ENCODE data around the gene C12orf42. TPM values are rescaled to one million over a fixed set of nuclear protein-coding genes. Genes with fewer than 3 reads are reported as not detected.
A peak's percentile ranks its signal among the peaks of the same experiment; 100 is the strongest.

Gene C12orf42
- total RNA-seq, 1 experiment from 2014 or later: not detected

DNA sequence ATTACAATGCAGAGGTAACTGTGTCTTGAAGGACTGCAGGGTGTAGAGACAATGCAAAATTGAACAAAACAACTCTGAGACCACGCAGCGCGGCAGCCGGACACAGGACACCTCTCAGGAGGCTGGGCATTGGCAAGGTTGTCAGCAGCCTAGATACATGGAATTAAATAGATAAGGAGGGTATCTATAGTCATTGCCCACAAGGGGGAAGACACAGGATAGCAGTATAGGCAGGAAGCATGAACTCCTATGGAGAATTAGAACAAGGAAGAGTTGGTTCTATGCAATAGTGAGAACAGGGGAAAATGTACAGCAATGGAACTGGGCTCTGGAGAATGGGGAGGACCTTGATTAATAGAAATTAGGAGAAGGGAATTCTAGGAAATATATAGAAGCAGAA lies 164.1 kb downstream of the C12orf42 start:
- Histone ChIP-seq H2BK5ac (ENCODE audit: insufficient read length, low read length) (no peak overlapping the region), H3K79me1 (ENCODE audit: insufficient read depth, low read depth, low read length, poor library complexity, severe bottlenecking) (no peaks in the 10 kb centered on the region), H3K27me3 (ENCODE audit: insufficient read depth, low read length) (no peaks in the 10 kb centered on the region), H2BK20ac (ENCODE audit: low read depth, low read length, poor library complexity, severe bottlenecking) (no peak overlapping the region), H3K23ac (ENCODE audit: insufficient read length, low read depth, low read length) (no peak overlapping the region), H3K79me2 (ENCODE audit: insufficient read depth, low read length) (no peaks in the 10 kb centered on the region), H2BK15ac (ENCODE audit: low read depth, low read length) (no peak overlapping the region), H2BK12ac (ENCODE audit: insufficient read length, low read depth, low read length) (no peak overlapping the region), H3K14ac (ENCODE audit: insufficient read depth, low read length) (no peak overlapping the region), H4K5ac (ENCODE audit: insufficient read length, low read depth, low read length) (no peak overlapping the region), H2AFZ (ENCODE audit: low read length) (no peak overlapping the region), H3K56ac (ENCODE audit: insufficient read length, low read depth, low read length) (no peak overlapping the region), H2AK5ac (ENCODE audit: insufficient read length, low read length) (no peak overlapping the region), H3K23me2 (ENCODE audit: insufficient read length, low read depth, low read length, poor library complexity, severe bottlenecking) (no peaks in the 10 kb centered on the region), H3K4me1 (ENCODE audit: insufficient read depth, low read length) (no peaks in the 10 kb centered on the region), H3K9me3 (ENCODE audit: control insufficient read depth, low read depth, low read length) (no peaks in the 10 kb centered on the region), H3K18ac (ENCODE audit: insufficient read length, low read depth, low read length) (no peak overlapping the region), H3K4ac (ENCODE audit: low read depth, low read length) (no peak overlapping the region), H3T11ph (ENCODE audit: low read length) (no peak overlapping the region), H4K20me1 (ENCODE audit: control insufficient read depth, insufficient read depth, insufficient read length) (no peaks in the 10 kb centered on the region), H3K9ac (ENCODE audit: extremely low read depth, insufficient read length, low read length) (no peak overlapping the region), H4K91ac (ENCODE audit: insufficient read length, low read depth, low read length) (no peak overlapping the region), H4K8ac (replicated peaks; ENCODE audit: insufficient read length, low read depth, low read length) (no peak overlapping the region), H3K27ac (ENCODE audit: insufficient read length, low read depth, low read length) (no peak overlapping the region), H3K4me2 (ENCODE audit: insufficient read depth, insufficient read length, low read length) (no peak overlapping the region), H2BK120ac (ENCODE audit: low read depth, low read length, poor library complexity, severe bottlenecking) (no peak overlapping the region)
- no peaks in the 10 kb centered on the region for H3K27me3 Mint-ChIP-seq (ENCODE audit: low read depth)
- DNase-seq: no peak
- H3K4me1 Mint-ChIP-seq: peaks cover 10 to 16% of the 10 kb centered on the region in 2 experiments
- WGBS (ENCODE audit: extremely low coverage, insufficient read length, low lambda C conversion rate): no CpG with 5 or more reads among the region's 4 CpGs
- no peaks in the 10 kb centered on the region for H3K36me3 Mint-ChIP-seq (ENCODE audit: insufficient read depth in 1 of 3, low read depth in 3 of 3)
- no peaks in the 10 kb centered on the region for H3K9me3 Mint-ChIP-seq
- H3K27ac Mint-ChIP-seq: no peak overlapping the region
- H3K4me3 Mint-ChIP-seq: no peak overlapping the region
- TF ChIP-seq, protein P1, sequence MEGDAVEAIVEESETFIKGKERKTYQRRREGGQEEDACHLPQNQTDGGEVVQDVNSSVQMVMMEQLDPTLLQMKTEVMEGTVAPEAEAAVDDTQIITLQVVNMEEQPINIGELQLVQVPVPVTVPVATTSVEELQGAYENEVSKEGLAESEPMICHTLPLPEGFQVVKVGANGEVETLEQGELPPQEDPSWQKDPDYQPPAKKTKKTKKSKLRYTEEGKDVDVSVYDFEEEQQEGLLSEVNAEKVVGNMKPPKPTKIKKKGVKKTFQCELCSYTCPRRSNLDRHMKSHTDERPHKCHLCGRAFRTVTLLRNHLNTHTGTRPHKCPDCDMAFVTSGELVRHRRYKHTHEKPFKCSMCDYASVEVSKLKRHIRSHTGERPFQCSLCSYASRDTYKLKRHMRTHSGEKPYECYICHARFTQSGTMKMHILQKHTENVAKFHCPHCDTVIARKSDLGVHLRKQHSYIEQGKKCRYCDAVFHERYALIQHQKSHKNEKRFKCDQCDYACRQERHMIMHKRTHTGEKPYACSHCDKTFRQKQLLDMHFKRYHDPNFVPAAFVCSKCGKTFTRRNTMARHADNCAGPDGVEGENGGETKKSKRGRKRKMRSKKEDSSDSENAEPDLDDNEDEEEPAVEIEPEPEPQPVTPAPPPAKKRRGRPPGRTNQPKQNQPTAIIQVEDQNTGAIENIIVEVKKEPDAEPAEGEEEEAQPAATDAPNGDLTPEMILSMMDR (conservative IDR thresholded peaks at IDR 0.05): peak; percentile 28; the same call in 2 of the 3 replicates
